IPS DF 4.7 (cell line): Measurements from ENCODE around the gene STXBP6.

Experiments used
- DNase-seq: peaks from one replicate; pipeline ENCODE4 v3.0.0-alpha.2; 2013; ENCODE audit warnings: low spot score; ENCODE audit errors: extremely low read depth

Gene STXBP6

DNA sequence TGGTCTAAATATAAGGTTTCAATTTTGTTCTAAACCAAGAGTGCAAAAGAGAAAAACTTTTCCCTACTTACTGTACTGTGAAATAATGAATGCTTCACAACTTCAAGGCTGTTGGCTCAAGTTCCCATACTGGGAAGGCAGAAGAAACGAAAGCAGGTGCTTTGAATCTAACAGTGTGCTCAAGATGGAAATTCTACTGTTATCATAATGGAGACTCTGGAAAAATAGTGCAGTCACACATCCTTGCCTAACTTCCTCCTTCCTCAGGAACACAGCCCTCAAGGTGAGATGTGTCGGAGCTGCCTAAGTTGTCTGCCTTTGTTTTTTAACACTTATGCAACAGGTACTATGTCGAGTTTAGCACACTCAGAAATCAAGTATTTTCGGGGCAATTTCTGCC, 131.1 kb downstream of the STXBP6 start:
- DNase-seq: no peak

DNA sequence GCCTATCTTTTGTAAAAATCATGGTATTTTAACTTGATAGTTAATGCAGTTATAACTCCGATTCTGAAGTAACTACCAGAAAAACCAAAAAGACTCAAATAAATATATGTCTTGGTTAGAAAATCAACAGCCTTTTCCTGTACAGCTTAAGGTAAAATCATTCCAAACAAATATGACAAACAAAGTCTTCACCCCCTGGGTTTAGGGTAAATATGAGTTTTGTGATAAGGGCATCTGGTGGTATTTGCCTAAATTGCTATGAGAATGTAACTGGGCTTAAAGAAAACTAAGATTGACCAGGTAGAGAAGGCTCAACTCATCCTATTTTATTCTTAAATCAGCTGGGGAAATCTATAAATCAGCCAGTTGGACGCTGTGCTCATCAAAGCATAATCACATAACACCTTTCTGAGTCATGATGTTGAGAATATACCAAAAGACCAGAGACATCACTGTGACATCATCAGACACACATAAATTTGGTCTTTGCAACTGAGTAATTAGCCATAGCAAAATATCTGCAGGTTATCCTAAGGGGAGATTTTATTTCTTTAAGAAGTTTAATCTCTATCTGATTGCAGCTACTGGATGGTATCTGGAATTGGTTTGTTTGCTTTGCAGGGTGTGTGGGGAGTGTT, 133.9 kb downstream of the STXBP6 start:
- no peak for DNase-seq

DNA sequence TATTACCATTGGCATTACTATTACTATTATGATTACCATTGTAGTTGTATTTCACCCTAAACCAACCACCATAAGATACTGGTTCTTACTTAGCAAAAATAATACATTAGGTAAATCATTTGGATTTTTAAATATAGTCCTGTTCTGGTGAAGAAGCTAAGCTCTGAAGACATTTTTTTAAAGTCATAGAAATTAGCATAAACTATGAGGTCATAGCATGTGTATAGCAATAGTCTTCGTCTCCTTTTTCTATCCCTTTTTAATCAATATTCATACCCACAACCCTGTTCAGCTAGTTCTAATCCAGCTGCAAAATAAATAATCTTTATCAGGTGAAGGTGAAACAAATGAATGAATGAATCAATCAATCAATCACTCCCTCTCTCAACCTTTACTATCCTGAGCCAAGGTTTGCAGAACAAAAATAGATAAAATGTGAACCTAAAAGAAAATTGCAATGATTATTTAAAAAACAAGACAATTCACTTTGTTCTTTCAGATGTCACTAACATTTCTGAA, 134.5 kb downstream of the STXBP6 start:
- DNase-seq: no peak

- no peak for DNase-seq
Measured at GRCh38 chr14:24913746-24914145, 136.2 kb downstream of the STXBP6 start.

- DNase-seq: no peak
Measured at GRCh38 chr14:24913021-24913420, 136.9 kb downstream of the STXBP6 start.

- DNase-seq: no peak
Measured at GRCh38 chr14:24911324-24912109, 138.4 kb downstream of the STXBP6 start.

DNA sequence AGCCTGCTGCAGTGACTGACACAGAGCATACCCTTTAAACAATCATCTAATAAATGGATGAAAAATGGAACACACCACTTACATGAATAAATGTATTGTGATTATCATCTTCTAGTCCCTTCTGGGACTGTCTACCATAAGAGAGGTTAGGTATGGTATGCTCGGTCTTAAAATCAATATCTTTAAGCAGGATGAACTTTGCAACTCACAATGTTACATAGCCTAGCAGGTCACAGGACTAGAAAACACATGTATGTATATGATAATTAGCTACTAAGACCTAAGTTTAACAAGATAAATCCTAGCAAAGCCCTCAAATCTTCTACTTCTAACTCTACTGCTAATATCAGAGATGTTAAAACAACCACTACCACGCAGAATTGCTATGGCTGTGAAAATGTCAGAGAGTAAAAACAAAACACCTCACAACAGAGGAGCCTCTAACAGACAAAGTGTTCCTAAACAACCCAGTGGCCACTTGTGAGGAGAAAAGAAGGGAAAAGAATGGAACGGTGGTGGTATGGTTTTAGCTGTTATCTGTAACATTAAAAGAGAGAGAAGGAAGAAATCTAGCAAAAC, 139.4 kb downstream of the STXBP6 start:
- no peak for DNase-seq

- DNase-seq: no peak
Measured at GRCh38 chr14:24909523-24910302, 140.2 kb downstream of the STXBP6 start.

- no peak for DNase-seq
Measured at GRCh38 chr14:24908592-24909236, 141.2 kb downstream of the STXBP6 start.

DNA sequence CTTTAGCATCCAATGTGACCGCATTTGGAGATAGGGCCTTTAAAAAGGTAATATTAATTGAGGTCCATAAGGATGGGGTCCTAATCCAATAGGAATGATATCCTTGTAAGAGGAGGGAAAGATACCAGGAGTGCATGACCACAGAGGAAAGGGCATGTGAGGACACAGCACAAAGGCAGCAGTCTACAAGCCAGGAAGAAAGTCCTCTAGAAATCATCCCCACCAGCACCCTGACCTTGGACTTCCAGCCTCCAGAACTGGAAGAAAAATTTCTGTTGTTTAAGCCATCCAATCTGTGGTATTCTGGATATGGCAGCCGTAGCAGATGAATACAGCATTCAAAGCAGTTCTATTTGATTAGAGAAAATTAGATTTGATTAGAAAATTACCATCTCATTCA, 145.4 kb downstream of the STXBP6 start:
- no peak for DNase-seq

- DNase-seq: no peak
Measured at GRCh38 chr14:24903337-24903736, 146.6 kb downstream of the STXBP6 start.

DNA sequence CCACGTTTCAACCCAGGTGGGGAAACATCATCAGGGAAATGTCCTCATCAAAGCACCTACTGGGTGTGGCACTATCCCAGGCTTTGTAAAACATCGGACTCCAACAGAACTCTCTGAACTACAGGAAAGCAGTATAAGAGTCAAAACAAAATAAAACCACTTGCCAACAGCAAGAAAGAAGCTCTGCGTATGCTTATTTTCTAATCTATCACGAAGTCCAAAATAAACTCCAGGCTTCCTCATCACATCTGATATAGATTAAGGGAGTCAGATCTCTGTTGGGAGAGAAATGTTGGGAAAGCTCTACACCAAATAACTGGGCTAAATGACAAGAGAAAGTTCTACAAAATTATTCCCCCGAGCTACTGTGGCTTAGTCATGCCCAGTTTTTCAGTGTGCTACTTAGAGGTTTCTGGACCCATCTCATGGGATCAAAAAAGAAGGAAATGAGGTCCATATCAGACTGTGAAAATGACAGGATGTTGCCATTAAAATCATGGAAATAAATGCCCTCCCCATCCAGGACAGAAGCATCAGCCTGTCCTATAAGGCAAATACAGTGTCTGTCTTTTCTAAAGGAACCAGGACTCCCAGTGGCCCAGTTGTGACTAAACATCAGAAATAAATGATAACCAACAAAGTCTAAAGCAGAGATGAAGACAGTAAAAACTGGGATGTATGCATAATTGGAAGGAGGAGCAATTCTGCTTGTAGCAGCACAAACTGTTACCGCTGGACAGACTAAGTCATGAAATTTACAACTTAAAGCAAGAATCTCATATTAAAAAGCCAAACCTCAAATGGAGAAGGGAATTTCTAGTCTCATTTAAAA, 149.5 kb downstream of the STXBP6 start:
- DNase-seq: no peak

DNA sequence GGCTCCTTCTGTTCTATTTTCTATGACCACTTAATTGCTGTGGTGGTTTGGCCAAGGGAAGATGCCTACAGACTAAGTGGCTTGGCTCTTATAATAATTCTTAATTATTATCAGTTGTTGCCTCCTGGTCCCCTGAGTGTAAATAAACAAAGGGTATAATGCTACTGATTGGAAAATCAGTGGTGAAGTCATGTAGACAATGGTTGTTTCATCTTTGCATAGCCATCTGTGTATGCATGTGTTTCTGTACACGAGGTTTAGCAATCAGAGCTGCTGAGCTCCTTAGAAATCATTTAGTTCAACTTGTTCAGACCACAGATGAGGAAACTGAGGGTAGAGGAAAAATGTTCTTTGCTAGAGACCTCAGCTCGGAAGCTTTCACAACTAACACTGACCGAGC, 152.2 kb downstream of the STXBP6 start:
- no peak for DNase-seq

GRCh38 chr14:24895622-24896021, 154.3 kb downstream of the STXBP6 start:
- no peak for DNase-seq

- no peak for DNase-seq
Measured at GRCh38 chr14:24895243-24895583, 154.7 kb downstream of the STXBP6 start.

DNA sequence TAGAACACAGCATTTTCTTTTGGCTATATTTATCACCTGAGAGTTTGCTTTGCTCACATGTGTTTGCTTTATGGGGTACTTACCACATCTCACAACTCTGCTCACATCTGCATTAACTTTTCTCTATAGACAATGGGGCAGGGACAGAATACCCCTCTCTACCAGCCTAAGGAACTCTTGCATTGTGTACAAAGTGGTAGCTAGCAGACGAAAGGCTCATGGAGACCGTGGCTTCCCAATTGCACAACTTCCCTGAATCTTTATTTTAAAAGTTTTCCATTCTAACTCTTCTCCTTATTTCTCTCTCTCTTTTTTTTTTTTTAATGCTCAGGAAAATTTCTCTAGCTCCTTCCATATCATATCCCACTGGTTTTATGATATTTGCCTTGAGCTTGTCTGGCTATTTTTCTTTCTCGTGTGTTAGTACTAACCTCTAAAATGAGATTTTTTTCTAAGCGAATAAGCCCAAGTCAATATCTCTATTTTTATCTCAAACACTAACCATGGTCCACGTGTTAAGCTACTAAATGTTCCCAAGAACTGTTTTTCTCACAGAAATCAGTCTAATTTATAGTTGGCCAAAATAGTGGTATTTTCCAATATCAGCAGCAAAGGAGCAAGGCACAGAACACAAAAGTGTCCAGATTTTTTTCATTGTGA, 155.2 kb downstream of the STXBP6 start:
- no peak for DNase-seq

DNA sequence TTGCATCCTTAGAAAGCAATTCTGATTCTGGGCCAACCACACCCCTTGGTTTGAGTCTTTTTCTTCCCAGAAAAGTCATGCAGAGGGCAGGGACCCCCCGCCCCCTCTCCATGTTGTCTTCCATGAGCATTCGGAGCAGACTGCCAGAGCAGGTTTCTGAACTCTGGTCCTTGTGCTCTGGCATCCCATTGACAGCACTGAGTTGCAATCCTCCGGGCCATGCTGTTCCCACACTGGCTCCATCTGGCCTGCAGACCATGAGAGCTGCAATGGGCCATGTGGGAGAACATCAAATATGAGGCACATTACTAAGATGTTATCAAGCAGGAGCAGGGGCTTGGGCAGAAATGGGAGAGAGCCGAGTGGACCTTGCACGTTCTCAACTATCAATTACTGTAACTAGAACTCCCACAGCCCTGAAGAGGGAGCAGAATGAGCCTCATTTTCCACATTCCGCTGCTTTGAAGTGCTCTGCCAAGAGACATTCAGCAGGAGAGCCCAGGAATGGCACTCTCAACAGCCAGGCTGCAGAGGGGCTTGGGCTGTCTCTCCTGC, 157.4 kb downstream of the STXBP6 start:
- no peak for DNase-seq

GRCh38 chr14:24891987-24892496, 157.9 kb downstream of the STXBP6 start:
- no peak for DNase-seq

DNA sequence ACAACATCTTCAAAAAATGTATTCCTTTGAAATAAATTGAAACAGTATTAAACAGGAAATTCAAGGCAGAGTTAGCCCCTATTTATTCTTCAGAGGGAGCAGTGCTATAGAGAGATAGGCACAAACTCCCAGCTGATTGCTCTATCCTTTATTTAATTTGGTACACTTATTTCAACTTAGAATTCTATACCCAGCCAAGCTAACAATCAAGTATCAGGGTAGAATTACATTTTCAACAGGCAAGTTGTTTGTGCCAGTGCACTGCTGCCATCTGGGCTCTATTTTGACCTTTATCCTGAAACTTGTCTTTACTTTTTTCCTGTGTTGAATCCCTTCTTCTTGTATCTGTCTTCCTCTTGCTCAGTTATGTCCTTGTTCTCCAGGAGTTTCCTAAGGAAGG, 159.2 kb downstream of the STXBP6 start:
- no peak for DNase-seq
